Duodenal mucosa (tissue), 2 donors: ENCODE measurements around the gene MIA2.
"Not testable (repeated sequence)": the region's sequence is repeated elsewhere in the genome, so short reads cannot be mapped to it uniquely, and the experiment has no call there.

Experiments used
- H3K27ac ChIP-seq: one replicate; pipeline ENCODE4 v1.7.0; 2013; ENCODE audit warnings: low read depth, low read length
- H3K27me3 ChIP-seq, 2 donors: one replicate each; pipeline ENCODE4 v1.7.0; 2013; ENCODE audit warnings: low read length in 2 of 2, control low read depth in 1 of 2; ENCODE audit not compliant: insufficient read depth in 2 of 2, control insufficient read depth in 1 of 2
- H3K36me3 ChIP-seq, 2 donors: one replicate each; pipeline ENCODE4 v1.7.0; 2013; ENCODE audit warnings: low read length in 2 of 2, control low read depth in 1 of 2; ENCODE audit not compliant: insufficient read depth in 2 of 2, control insufficient read depth in 1 of 2
- H3K4me1 ChIP-seq, 2 donors: one replicate each; pipeline ENCODE4 v1.7.0; 2013; ENCODE audit warnings: low read length in 2 of 2, control low read depth in 1 of 2; ENCODE audit not compliant: insufficient read depth in 2 of 2, control insufficient read depth in 1 of 2
- H3K4me3 ChIP-seq, 2 donors: one replicate each; pipeline ENCODE4 v1.7.0; 2013; ENCODE audit warnings: low read length in 2 of 2, low read depth in 1 of 2
- H3K9ac ChIP-seq, 2 donors: one replicate each; pipeline ENCODE4 v1.7.0; 2013; ENCODE audit warnings: low read length in 2 of 2, low read depth in 1 of 2
- H3K9me3 ChIP-seq, 2 donors: one replicate each; pipeline ENCODE4 v1.7.0; 2013; ENCODE audit warnings: low read length in 2 of 2, control low read depth in 1 of 2; ENCODE audit not compliant: control insufficient read depth in 1 of 2

Gene MIA2

GRCh38 chr14:39293629-39294028 is 59.9 kb downstream of the MIA2 start:
- H3K9ac ChIP-seq, result no peak overlapping the region
- no peak overlapping the region for H3K27ac ChIP-seq
- peaks cover 4 to 5% of the 10 kb centered on the region in 2 donors for H3K4me1 ChIP-seq
- no peaks in the 10 kb centered on the region for H3K9me3 ChIP-seq
- no peak overlapping the region for H3K4me3 ChIP-seq
- H3K36me3 ChIP-seq, result peaks cover 18 to 50% of the 10 kb centered on the region in 2 donors
- H3K27me3 ChIP-seq, result no peaks in the 10 kb centered on the region

DNA sequence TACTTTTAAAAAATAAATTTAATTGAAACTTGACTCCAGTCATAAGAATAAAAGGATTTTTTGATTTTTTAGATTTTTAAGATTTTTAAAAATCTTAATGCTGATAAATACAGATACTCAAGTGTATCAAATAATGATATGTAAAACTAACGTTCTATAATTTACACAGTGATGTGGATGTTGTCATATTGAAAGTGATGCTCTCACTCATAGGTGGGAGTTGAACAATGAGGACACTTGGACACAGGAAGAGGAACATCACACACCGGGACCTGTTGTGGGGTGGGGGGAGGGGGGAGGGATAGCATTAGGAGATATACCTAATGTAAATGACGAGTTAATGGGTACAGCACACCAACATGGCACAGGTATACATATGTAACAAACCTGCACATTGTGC is 66.7 kb downstream of the MIA2 start:
- not testable (repeated sequence) for H3K27ac ChIP-seq, H3K9me3 ChIP-seq, H3K9ac ChIP-seq, H3K4me1 ChIP-seq, H3K4me3 ChIP-seq, H3K27me3 ChIP-seq
- peaks cover 14 to 55% of the 10 kb centered on the region in 2 donors for H3K36me3 ChIP-seq

DNA sequence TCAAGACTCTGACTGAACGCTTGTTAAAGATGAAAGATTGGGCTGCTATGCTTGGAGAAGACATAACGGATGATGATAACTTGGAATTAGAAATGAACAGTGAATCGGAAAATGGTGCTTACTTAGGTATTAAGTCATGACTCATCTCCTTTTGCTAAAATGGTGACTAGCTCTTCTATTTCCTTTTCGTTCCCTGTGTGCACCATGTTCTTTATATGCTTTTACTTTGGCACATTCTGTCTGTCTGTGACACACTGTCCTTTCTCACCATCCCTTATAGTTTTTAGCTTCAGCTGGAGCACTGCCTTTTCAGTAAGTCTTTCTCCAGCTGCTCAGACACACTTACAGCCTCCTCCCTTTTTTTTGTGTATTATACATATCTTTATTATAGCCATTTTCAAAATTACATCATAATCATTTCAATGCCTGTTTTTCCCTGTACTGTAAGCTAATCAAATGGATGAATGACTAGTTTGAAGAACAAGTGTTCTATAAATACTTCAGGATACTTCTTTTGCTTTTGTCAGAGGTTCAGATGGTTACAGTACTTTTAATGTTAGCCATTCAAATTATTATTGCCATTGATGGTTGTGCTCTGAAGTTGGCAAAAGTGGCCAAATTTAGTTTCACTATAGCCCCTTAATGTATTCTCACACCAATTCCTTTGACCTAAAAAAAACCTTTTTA is 68.6 kb downstream of the MIA2 start:
- peaks cover 8 to 48% of the 10 kb centered on the region in 2 donors for H3K36me3 ChIP-seq
- no peak overlapping the region for H3K27ac ChIP-seq

GRCh38 chr14:39303115-39303514 is 69.4 kb downstream of the MIA2 start:
- H3K4me3 ChIP-seq, result no peak overlapping the region
- H3K27ac ChIP-seq, result no peak overlapping the region
- no peak overlapping the region for H3K9ac ChIP-seq
- no peaks in the 10 kb centered on the region for H3K4me1 ChIP-seq
- peaks cover 8 to 42% of the 10 kb centered on the region in 2 donors for H3K36me3 ChIP-seq
- H3K27me3 ChIP-seq, result no peaks in the 10 kb centered on the region
- no peaks in the 10 kb centered on the region for H3K9me3 ChIP-seq

More for the DNA sequence above, 68.6 kb downstream of the MIA2 start:
- Histone ChIP-seq H3K27me3 (no peaks in the 10 kb centered on the region), H3K9me3 (no peaks in the 10 kb centered on the region), H3K9ac (no peak overlapping the region), H3K4me1 (no peaks in the 10 kb centered on the region), H3K4me3 (no peak overlapping the region)

GRCh38 chr14:39307815-39308214 is 74.1 kb downstream of the MIA2 start:
- Histone ChIP-seq H3K9me3 (no peaks in the 10 kb centered on the region), H3K9ac (no peak overlapping the region), H3K27me3 (no peaks in the 10 kb centered on the region), H3K27ac (no peak overlapping the region), H3K36me3 (peaks cover 13 to 30% of the 10 kb centered on the region in 2 donors), H3K4me3 (no peak overlapping the region), H3K4me1 (no peaks in the 10 kb centered on the region)

DNA sequence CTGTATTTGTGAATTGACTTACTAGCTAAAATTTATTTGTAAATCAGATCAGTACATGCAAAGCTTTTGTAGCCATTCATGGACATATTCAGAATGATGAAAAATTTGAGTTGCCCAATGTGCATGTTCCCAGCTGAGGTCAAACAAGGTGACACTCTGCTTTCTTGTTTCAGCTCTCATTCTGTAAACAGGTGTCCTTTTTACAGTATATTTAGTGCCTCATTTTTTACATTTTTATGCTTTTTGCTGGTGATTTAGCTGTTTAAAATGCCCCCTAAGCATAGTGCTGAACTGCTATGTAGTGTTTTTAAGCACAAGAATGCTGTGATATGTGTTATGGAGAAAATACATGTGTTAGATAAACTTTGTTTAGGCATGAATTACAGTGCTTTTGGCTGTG is 76.3 kb downstream of the MIA2 start:
- Histone ChIP-seq H3K9ac (no peak overlapping the region), H3K36me3 (peaks cover 13 to 21% of the 10 kb centered on the region in 2 donors), H3K4me3 (no peak overlapping the region), H3K4me1 (no peaks in the 10 kb centered on the region), H3K9me3 (no peaks in the 10 kb centered on the region), H3K27ac (no peak overlapping the region), H3K27me3 (no peaks in the 10 kb centered on the region)

DNA sequence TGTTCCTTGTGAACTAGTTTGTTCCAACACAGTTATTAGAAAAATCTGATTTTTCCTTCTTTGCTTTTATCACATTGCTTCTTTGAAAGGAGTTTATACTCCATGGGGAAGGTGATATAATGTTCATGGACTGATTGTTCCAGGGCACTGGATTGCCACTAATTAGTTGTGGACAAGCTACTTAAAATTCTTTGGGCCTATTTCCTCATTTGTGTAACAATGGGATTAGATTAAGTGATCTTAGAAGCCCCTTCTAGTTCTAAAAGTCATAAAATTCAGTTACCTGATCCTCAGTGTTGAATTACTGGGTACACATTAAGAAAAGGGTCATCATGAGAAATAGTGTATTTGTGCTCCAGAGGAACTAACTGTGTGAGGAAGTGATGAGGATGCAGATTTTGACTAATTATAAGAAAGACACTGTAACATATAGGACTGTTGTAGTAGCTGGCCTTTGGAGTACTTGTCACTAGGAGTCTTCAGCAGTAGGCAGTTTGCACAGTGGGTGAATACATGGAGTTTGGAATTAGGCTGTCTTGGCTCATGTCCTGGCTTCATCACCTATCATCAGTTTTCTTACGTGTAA is 82.2 kb downstream of the MIA2 start:
- H3K27me3 ChIP-seq, result no peaks in the 10 kb centered on the region
- peaks cover 29 to 35% of the 10 kb centered on the region in 2 donors for H3K36me3 ChIP-seq
- H3K9ac ChIP-seq, result no peak overlapping the region
- H3K4me1 ChIP-seq, result no peaks in the 10 kb centered on the region
- H3K27ac ChIP-seq, result no peak overlapping the region
- H3K4me3 ChIP-seq, result no peak overlapping the region
- no peaks in the 10 kb centered on the region for H3K9me3 ChIP-seq

GRCh38 chr14:39316830-39317553 is 83.3 kb downstream of the MIA2 start:
- Histone ChIP-seq H3K4me1 (no peaks in the 10 kb centered on the region), H3K9ac (no peak overlapping the region), H3K4me3 (no peak overlapping the region), H3K27ac (no peak overlapping the region), H3K9me3 (no peaks in the 10 kb centered on the region), H3K36me3 (peaks cover 30 to 33% of the 10 kb centered on the region in 2 donors), H3K27me3 (no peaks in the 10 kb centered on the region)

DNA sequence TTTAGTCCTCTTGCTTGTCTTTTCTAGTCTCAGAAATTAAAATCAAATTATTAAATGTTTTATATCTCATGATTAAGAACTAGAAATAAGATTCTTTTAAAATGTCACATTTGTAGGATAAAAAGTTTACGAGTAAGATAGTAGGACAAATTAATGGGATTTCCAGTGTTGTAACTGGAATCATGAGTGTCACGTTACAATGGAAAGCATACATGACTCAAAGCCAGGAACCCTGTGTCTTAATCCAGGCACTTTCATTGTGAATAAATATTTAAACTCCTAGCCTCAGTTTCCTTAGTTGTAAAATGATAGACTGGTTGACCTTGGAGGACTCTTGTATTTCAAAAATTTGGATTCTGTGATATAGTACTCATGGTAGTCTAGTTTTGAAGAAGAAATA is 84.9 kb downstream of the MIA2 start:
- Histone ChIP-seq H3K4me3 (no peak overlapping the region), H3K27me3 (no peaks in the 10 kb centered on the region), H3K36me3 (peaks cover 27 to 33% of the 10 kb centered on the region in 2 donors), H3K4me1 (no peaks in the 10 kb centered on the region), H3K9ac (no peak overlapping the region), H3K27ac (no peak overlapping the region), H3K9me3 (no peaks in the 10 kb centered on the region)

GRCh38 chr14:39319381-39319780 is 85.7 kb downstream of the MIA2 start:
- H3K4me3 ChIP-seq, result no peak overlapping the region

More at GRCh38 chr14:39319381-39319780, 85.7 kb downstream of the MIA2 start:
- no peaks in the 10 kb centered on the region for H3K9me3 ChIP-seq
- peaks cover 27 to 37% of the 10 kb centered on the region in 2 donors for H3K36me3 ChIP-seq
- no peaks in the 10 kb centered on the region for H3K4me1 ChIP-seq
- no peak overlapping the region for H3K27ac ChIP-seq
- H3K27me3 ChIP-seq, result no peaks in the 10 kb centered on the region
- no peak overlapping the region for H3K9ac ChIP-seq
